GM12878 (cell line): ENCODE results near the gene FOXG1. TPM values are rescaled to one million over a fixed set of nuclear protein-coding genes. Genes with fewer than 3 reads are reported as not detected.

Experiments
- ATAC-seq: fragments of 200-7000 bp; cut with Tn5 transposase; 3 replicates; pipeline ENCODE4 v1.9.1; 2020; ENCODE audit warnings: mild to moderate bottlenecking, moderate library complexity
- BruUV-seq: library from RNA; stranded (reverse); fragments of 400-500 nt; replicated peaks from 2 replicates; lab custom pipeline; 2021; lab: Mats Ljungman, UMichigan
- CTCF ChIA-PET: fragments of 300-600 bp; sonication (Branson Sonifier 250); formaldehyde crosslinking; extraction: SDS; loops from one replicate; lab custom pipeline; 2021; ENCODE audit warnings: inconsistent platforms; lab: Yijun Ruan, JAX
- POLR2A ChIA-PET: fragments of 350-600 bp; formaldehyde crosslinking; extraction: SDS; loops from one replicate; lab custom pipeline; 2021; ENCODE audit warnings: inconsistent platforms; lab: Charles Lee
- RAD21 ChIA-PET: fragments of 300-600 bp; sonication (Branson Sonifier 250); formaldehyde crosslinking; loops from one replicate; lab custom pipeline; 2023; ENCODE audit warnings: antibody characterized with exemption; ENCODE audit not compliant: unreplicated experiment; lab: Charles Lee
- SMC1A ChIA-PET: fragments of 300-600 bp; sonication (Branson Sonifier 250); formaldehyde crosslinking; loops from one replicate; lab custom pipeline; 2023; ENCODE audit not compliant: unreplicated experiment, uncharacterized antibody; lab: Charles Lee
- DNase-seq: peaks from one replicate; pipeline ENCODE4 v3.0.0-alpha.2; 2011; ENCODE audit warnings: low read depth, low spot score
- FAIRE-seq: peaks from 3 replicates; lab custom pipeline; 2011; peaks lifted over from hg19 to GRCh38; lab: Jason Lieb, UNC
- H2AFZ ChIP-seq: 2 replicates; pipeline ENCODE4 v1.6.0; 2011; ENCODE audit warnings: low read depth, low read length, control low read depth; ENCODE audit not compliant: control insufficient read depth
- H3K27ac ChIP-seq: 2 replicates; pipeline ENCODE4 v1.5.1; 2011; ENCODE audit warnings: control low read depth; ENCODE audit not compliant: control insufficient read depth, insufficient read depth
- H3K27me3 ChIP-seq, 2 experiments: replicated peaks in 1 of 2; 2 replicates each; pipeline versions ENCODE4 v1.6.0 to v1.6.1; 2011; ENCODE audit warnings: low read length in 1 of 2; ENCODE audit not compliant: control insufficient read depth in 2 of 2, insufficient read depth in 2 of 2
- H3K36me3 ChIP-seq, 2 experiments: 2 replicates each; pipeline ENCODE4 v1.5.1; 2011; ENCODE audit warnings: low read length in 1 of 2; ENCODE audit not compliant: control insufficient read depth in 2 of 2, insufficient read depth in 2 of 2
- H3K4me1 ChIP-seq: 2 replicates; pipeline ENCODE4 v1.6.1; 2011; ENCODE audit warnings: mild to moderate bottlenecking, low read length, moderate library complexity, mixed read lengths; ENCODE audit not compliant: control insufficient read depth, insufficient read depth
- H3K4me2 ChIP-seq: 2 replicates; pipeline ENCODE4 v1.6.0; 2011; ENCODE audit warnings: control low read depth; ENCODE audit not compliant: control insufficient read depth, insufficient read depth
- H3K4me3 ChIP-seq: fragments of 200-600 bp; sonication (generic); 2 replicates; pipeline ENCODE4 v1.5.1; 2016
- H3K79me2 ChIP-seq: 2 replicates; pipeline ENCODE4 v1.6.0; 2011; ENCODE audit warnings: low read length; ENCODE audit not compliant: control insufficient read depth, insufficient read depth
- H3K9ac ChIP-seq: 2 replicates; pipeline ENCODE4 v1.8.0; 2011; ENCODE audit warnings: low read length, control low read depth, mixed read lengths; ENCODE audit not compliant: control insufficient read depth, insufficient read depth
- H3K9me3 ChIP-seq: replicated peaks from 3 replicates; pipeline ENCODE4 v1.5.1; 2011; ENCODE audit warnings: mild to moderate bottlenecking, low read length; ENCODE audit not compliant: control insufficient read depth, insufficient read depth
- H4K20me1 ChIP-seq: 2 replicates; pipeline ENCODE4 v1.6.0; 2011; ENCODE audit not compliant: control insufficient read depth, insufficient read depth
- CUX1 ChIP-seq: IDR thresholded peaks from 2 replicates; pipeline ENCODE4 v1.6.1; 2012; ENCODE audit warnings: improper control_type of control experiment, low read depth, low read length; ENCODE audit not compliant: insufficient replicate concordance
- E2F4 ChIP-seq: IDR thresholded peaks from 2 replicates; pipeline ENCODE4 v1.6.1; 2012; ENCODE audit warnings: low read depth, low read length, improper control_type of control experiment
- ESRRA ChIP-seq: IDR thresholded peaks from 2 replicates; pipeline ENCODE4 v1.6.1; 2012; ENCODE audit warnings: mild to moderate bottlenecking, low read length, improper control_type of control experiment
- PML ChIP-seq: IDR thresholded peaks from 2 replicates; pipeline ENCODE4 v1.6.1; 2012; ENCODE audit warnings: low read length, inconsistent platforms
- POLR2A ChIP-seq: IDR thresholded peaks from 2 replicates; pipeline ENCODE4 v1.6.1; 2011; ENCODE audit warnings: low read depth, mild to moderate bottlenecking, low read length
- RAD21 ChIP-seq: IDR thresholded peaks from 2 replicates; pipeline ENCODE4 v1.6.1; 2011; ENCODE audit warnings: mild to moderate bottlenecking, low read depth, low read length, moderate library complexity; ENCODE audit not compliant: insufficient read depth
- SMAD5 ChIP-seq: IDR thresholded peaks from 2 replicates; pipeline ENCODE4 v1.6.1; 2016; ENCODE audit warnings: antibody characterized with exemption, low read depth
- ZBTB11 ChIP-seq: fragments of 450-650 bp; formaldehyde crosslinking; IDR thresholded peaks from 2 replicates; pipeline ENCODE4 v1.5.0; 2022; ENCODE audit warnings: mild to moderate bottlenecking, missing genetic modification characterization
- ZNF274 ChIP-seq: IDR thresholded peaks from one replicate; pipeline ENCODE4 v1.8.0; 2011; ENCODE audit not compliant: insufficient read length, insufficient read depth
- WGBS: methylation state at CpG from one replicate; pipeline ENCODE4 v1.1.6; 2016; ENCODE audit warnings: low lambda C conversion rate; ENCODE audit not compliant: insufficient replicate concordance, insufficient coverage; ENCODE audit errors: missing lambda C conversion rate; 5-methylcytosine and 5-hydroxymethylcytosine counted together
- in situ Hi-C: fragments of 300-500 bp; cut with MboI; formaldehyde crosslinking; loops from 9 replicates; pipeline ENCODE4 v1.14.3; 2018; ENCODE audit warnings: mixed read lengths
- intact Hi-C: fragments of 100-400 bp; cut with micrococcal nuclease; formaldehyde crosslinking; loops from one replicate; pipeline ENCODE4 v1.14.2; 2022; ENCODE audit not compliant: unreplicated experiment
- polyA plus RNA-seq, 11 experiments: library from polyadenylated mRNA; depleted of rRNA in 4 of 11; unstranded in 6 of 11; stranded (reverse) in 5 of 11; fragments of >200 nt; fragmentation: Nextera tagmentation in 4 of 11; fragmentation: Illumina TruSeq in 1 of 11; extraction: Ambion mirVana in 4 of 11; extraction: Trizol in 1 of 11; gene quantifications; 1 replicate in 1 of 11; 2 replicates in 10 of 11; pipeline versions ENCODE4 v1.2.1 to v1.2.3, GENCODE V29; 2011 to 2016; ENCODE audit warnings: inconsistent platforms in 2 of 11, missing spikeins in 2 of 11, low read depth in 1 of 11
- total RNA-seq, 4 experiments: library from RNA; depleted of rRNA in 3 of 4; stranded (reverse); fragments of >200 nt in 3 of 4; fragmentation: Illumina TruSeq in 1 of 4; extraction: Trizol in 1 of 4; gene quantifications; 2 replicates each; pipeline versions ENCODE4 v1.2.1 to v1.2.3, GENCODE V29; 2013 to 2021
- TF ChIP-seq, protein P1 (sequence below), 3 experiments: IDR thresholded peaks in 2 of 3; conservative IDR thresholded peaks in 1 of 3; 2 replicates each; pipeline ENCODE4 v1.5.1; 2011; ENCODE audit warnings: low read depth in 3 of 3, low read length in 3 of 3, mild to moderate bottlenecking in 3 of 3, control low read depth in 2 of 3, moderate library complexity in 2 of 3, inconsistent platforms in 1 of 3, mixed read lengths in 1 of 3; ENCODE audit not compliant: control insufficient read depth in 2 of 3, insufficient read depth in 1 of 3; ENCODE audit errors: extremely low read depth in 1 of 3

The FOXG1 gene
- total and polyA plus RNA-seq, 10 of the 15 experiments (the other 5 are each of a cell fraction or from before 2014, with no cell fraction given), result 0.04 to 0.44 (median 0.06) TPM; not detected in 1

GRCh38 chr14:28757786-28758185 is 8.8 kb upstream of the FOXG1 start (continued):
- TF ChIP-seq ZNF274, result no peak
- no peak for TF ChIP-seq ESRRA
- TF ChIP-seq CUX1, result no peak

DNA sequence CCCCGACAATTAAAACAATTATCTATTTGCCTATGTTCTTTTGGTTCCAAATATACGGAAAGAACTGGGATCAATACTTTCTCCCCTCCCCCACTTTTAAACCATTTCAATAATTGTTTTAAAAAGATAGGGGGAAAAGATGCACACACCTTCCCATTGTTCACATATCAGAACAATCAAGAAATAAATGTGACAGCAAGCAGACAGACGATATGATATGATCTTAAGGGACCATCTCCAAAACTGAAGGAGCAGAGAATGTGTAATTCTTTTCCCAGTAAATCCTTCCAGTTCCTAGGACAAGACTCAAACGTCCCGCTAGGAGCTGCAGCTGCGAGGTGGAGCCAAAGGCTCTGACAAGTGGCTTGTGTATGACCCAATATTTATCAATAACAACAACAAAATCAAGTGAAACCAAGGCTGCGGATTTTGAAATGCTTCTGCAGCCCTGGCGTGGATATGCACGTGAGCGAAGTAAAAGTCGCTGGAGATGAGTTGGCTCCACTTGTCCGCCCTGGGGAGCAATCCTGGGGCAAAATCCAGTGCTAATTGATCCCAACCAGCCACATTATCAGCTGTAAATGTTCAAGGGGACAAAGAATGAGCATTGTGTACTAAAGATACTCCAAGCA is 8.2 kb upstream of the FOXG1 start:
- intact Hi-C loops, result loop anchor here (10.0 kb wide), 1 partner anchor 1246 kb away; no protein-coding TSS in a partner anchor
- in situ Hi-C loops, result loop anchor here (5.0 to 25.0 kb wide), 3 partner anchors 454 to 1679 kb away; no protein-coding TSS in a partner anchor
- DNase-seq (no peak), ATAC-seq (no peak), FAIRE-seq (no peak)
- CTCF ChIA-PET, result no interaction called here
- Histone ChIP-seq H3K9me3 (no peaks in the 10 kb centered on the region), H3K79me2 (no peaks in the 10 kb centered on the region), H3K27ac (no peak overlapping the region), H3K27me3 (peaks cover 0 to 14% of the 10 kb centered on the region in 2 experiments; a peak in 2 of 4 replicates), H3K9ac (no peak overlapping the region), H3K4me1 (no peaks in the 10 kb centered on the region), H3K4me3 (no peak overlapping the region), H2AFZ (no peak overlapping the region), H4K20me1 (no peaks in the 10 kb centered on the region), H3K4me2 (no peak overlapping the region), H3K36me3 (no peaks in the 10 kb centered on the region)
- POLR2A ChIA-PET, result interaction anchor here (0.9 kb wide), 1 partner anchor 23 kb away, joined by 5 read pairs; no protein-coding TSS in a partner anchor
- SMC1A ChIA-PET, result no interaction called here
- RAD21 ChIA-PET, result no interaction called here
- BruUV-seq, result no TSS peak
- WGBS, result 20% methylated on average over 12 of the region's 12 CpGs
- TF ChIP-seq PML (no peak), ZBTB11 (CRISPR knock-in tag) (no peak), RAD21 (no peak), E2F4 (no peak), SMAD5 (no peak), POLR2A (no peak)
- TF ChIP-seq, protein P1, sequence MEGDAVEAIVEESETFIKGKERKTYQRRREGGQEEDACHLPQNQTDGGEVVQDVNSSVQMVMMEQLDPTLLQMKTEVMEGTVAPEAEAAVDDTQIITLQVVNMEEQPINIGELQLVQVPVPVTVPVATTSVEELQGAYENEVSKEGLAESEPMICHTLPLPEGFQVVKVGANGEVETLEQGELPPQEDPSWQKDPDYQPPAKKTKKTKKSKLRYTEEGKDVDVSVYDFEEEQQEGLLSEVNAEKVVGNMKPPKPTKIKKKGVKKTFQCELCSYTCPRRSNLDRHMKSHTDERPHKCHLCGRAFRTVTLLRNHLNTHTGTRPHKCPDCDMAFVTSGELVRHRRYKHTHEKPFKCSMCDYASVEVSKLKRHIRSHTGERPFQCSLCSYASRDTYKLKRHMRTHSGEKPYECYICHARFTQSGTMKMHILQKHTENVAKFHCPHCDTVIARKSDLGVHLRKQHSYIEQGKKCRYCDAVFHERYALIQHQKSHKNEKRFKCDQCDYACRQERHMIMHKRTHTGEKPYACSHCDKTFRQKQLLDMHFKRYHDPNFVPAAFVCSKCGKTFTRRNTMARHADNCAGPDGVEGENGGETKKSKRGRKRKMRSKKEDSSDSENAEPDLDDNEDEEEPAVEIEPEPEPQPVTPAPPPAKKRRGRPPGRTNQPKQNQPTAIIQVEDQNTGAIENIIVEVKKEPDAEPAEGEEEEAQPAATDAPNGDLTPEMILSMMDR (IDR thresholded peaks at IDR 0.05 in 2 of 3, conservative IDR thresholded peaks at IDR 0.05 in 1 of 3; ENCODE audit: control insufficient read depth in 2 of 3, extremely low read depth in 1 of 3, insufficient read depth in 1 of 3, low read depth in 3 of 3, low read length in 3 of 3), result no peak
